ENCODE measurements around the gene CARD19.
A peak's percentile ranks its signal among the peaks of the same experiment; 100 is the strongest.

CARD19 gene

GRCh38 chr9:93141771-93142483, 45.9 kb downstream of the CARD19 start:
- no peak for TF ChIP-seq CTCF (IDR thresholded peaks at IDR 0.05)

GRCh38 chr9:93143830-93144530, 48.0 kb downstream of the CARD19 start:
- no peak for TF ChIP-seq CTCF (IDR thresholded peaks at IDR 0.05)

- TF ChIP-seq CTCF (IDR thresholded peaks at IDR 0.05) = no peak
Measured at GRCh38 chr9:93147632-93148031, 51.6 kb downstream of the CARD19 start.

- TF ChIP-seq CTCF (IDR thresholded peaks at IDR 0.05) = no peak
Measured at GRCh38 chr9:93148721-93149120, 52.7 kb downstream of the CARD19 start.

- TF ChIP-seq CTCF (IDR thresholded peaks at IDR 0.05) = no peak
Measured at GRCh38 chr9:93149361-93149760, 53.3 kb downstream of the CARD19 start.

GRCh38 chr9:93151097-93151784, 55.2 kb downstream of the CARD19 start:
- no peak for TF ChIP-seq CTCF (IDR thresholded peaks at IDR 0.05)

- TF ChIP-seq CTCF (IDR thresholded peaks at IDR 0.05) = peak; percentile 83
Measured at GRCh38 chr9:93154293-93154903, 58.4 kb downstream of the CARD19 start.
